ENCODE measurements around the gene USP2. TPM values are rescaled to one million over a fixed set of nuclear protein-coding genes. Genes with fewer than 3 reads are reported as not detected.
A peak's percentile ranks its signal among the peaks of the same experiment; 100 is the strongest.

The USP2 gene
- total and polyA plus RNA-seq, 2 of the 8 experiments (the other 6 are each of a cell fraction or from before 2014, with no cell fraction given): 2.2 to 6.9 TPM

DNA sequence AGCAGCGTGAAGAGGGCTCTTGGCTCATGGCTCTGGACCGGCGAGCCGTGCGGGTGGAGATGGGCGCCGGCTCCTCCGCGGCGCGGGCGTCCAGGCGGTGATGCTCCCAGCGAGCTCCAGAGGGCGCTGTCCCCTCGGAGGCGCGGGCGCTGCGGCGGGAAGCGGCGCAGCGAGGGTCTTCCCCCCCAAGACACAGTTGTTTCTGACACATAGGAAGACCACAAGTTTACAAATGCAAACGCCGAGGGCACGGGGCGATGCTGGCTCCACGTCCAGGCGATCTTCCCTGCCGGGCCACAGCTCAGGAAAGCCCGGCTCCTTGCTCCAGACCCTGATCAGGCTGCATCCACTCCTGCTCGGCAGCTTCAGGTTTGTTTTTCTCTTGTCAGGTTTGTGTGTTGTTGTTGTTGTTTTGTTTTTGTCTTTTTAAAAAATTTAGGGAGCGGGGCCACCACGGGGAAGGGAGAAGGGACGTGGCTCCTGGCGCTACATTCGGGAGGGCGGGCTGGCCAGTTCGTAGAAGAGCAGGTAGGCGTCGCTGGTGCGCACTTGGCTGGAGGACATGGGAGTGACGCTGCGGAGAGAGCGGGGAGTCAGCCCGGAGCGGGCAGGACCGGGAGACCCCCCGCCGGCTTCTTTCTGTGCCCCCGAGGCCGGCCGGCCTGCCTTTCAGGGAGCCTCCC lies 25.0 kb downstream of the USP2 start:
- H3K56ac ChIP-seq (replicated peaks; ENCODE audit: insufficient read length, low read depth, low read length): peak overlapping the region; percentile 13
- DNase-seq (ENCODE audit: low read depth in 1 of 2, low spot score in 2 of 2) (peak in 1 of 2 experiments; percentile 93), FAIRE-seq (no peak)
- peak overlapping the region; percentile 36 for H2BK120ac ChIP-seq (replicated peaks; ENCODE audit: low read depth, low read length)
- peak overlapping the region; percentile 26 to 80 (median 76); a peak in 7 of 8 replicates for H3K4me3 ChIP-seq (ENCODE audit: extremely low read depth in 1 of 4, insufficient read depth in 2 of 4, low read depth in 3 of 4, low read length in 4 of 4)
- H2BK12ac ChIP-seq (ENCODE audit: low read depth, low read length): peak overlapping the region; percentile 43; the same call in 1 of the 2 replicates
- H4K8ac ChIP-seq (ENCODE audit: extremely low read depth, insufficient read depth, low read length): no peak overlapping the region
- H3K4me2 ChIP-seq (ENCODE audit: insufficient read depth in 1 of 2, low read depth in 2 of 2, low read length in 2 of 2): peak overlapping the region; percentile 30 to 99
- 2% methylated on average over 38 of the region's 54 CpGs; no CpG with 5 or more reads in 1 of the 2 experiments for WGBS, 2 experiments (ENCODE audit: extremely low coverage in 1 of 2, insufficient coverage in 1 of 2, insufficient read length in 1 of 2, insufficient replicate concordance in 2 of 2, low coverage in 1 of 2, low lambda C conversion rate in 2 of 2, missing lambda C conversion rate in 1 of 2)
- no peak overlapping the region for H4K5ac ChIP-seq (ENCODE audit: insufficient read length, low read depth, low read length)
- H3K79me1 ChIP-seq (ENCODE audit: low read depth, low read length): no peaks in the 10 kb centered on the region; the same call in 1 of the 2 replicates
- peaks cover 0 to 6% (median 5%) of the 10 kb centered on the region in 4 experiments; a peak in 3 of 8 replicates for H3K36me3 ChIP-seq (ENCODE audit: control insufficient read depth in 2 of 4, insufficient read depth in 4 of 4, low read length in 3 of 4)
- H3K18ac ChIP-seq (ENCODE audit: extremely low read depth, low read length): peak overlapping the region; percentile 93
- ChIA-PET CTCF (ENCODE audit: partially characterized antibody) (interaction anchor here (0.6 to 10.9 kb wide), 44 partner anchors 8 to 1231 kb away, joined by 3 to 474 read pairs (median 4); partner anchors contain the start of genes C1QTNF5, MFRP, RNF26 and THY1), POLR2A (ENCODE audit: partially characterized antibody) (interaction anchor here (0.9 to 1.9 kb wide), 5 partner anchors 12 to 82 kb away, joined by 3 to 5 read pairs (median 3); no protein-coding TSS in a partner anchor)
- H3K14ac ChIP-seq (ENCODE audit: insufficient read length): no peak overlapping the region
- H3K4me1 ChIP-seq (replicated peaks in 1 of 4; ENCODE audit: control insufficient read depth in 3 of 4, insufficient read depth in 4 of 4, low read length in 3 of 4): peaks cover 6 to 9% (median 8%) of the 10 kb centered on the region in 4 experiments
- peak overlapping the region; percentile 91 for H2AFZ ChIP-seq (ENCODE audit: low read length)
- H3K23ac ChIP-seq (ENCODE audit: insufficient read length): no peak overlapping the region
- peaks cover 0 to 4% (median under 1%) of the 10 kb centered on the region in 4 experiments; a peak in 3 of 7 replicates for H3K27me3 ChIP-seq (replicated peaks in 1 of 4; ENCODE audit: control insufficient read depth in 3 of 4, extremely low read depth in 1 of 4, insufficient read depth in 3 of 4, low read length in 3 of 4)
- no peak overlapping the region for H2BK15ac ChIP-seq (ENCODE audit: low read length)
- H3K27ac ChIP-seq (ENCODE audit: low read depth, low read length): no peak overlapping the region
- H3K9me3 ChIP-seq (ENCODE audit: insufficient read depth in 2 of 2, low read depth in 1 of 2, low read length in 1 of 2): no peaks in the 10 kb centered on the region
- peak overlapping the region; percentile 71; the same call in 1 of the 2 replicates for H2BK5ac ChIP-seq (ENCODE audit: low read depth, low read length)
- no peak overlapping the region for H3K4ac ChIP-seq (replicated peaks; ENCODE audit: insufficient read length, low read depth, low read length)
- no peak overlapping the region for H2BK20ac ChIP-seq (ENCODE audit: low read length)
- no peaks in the 10 kb centered on the region for H3K79me2 ChIP-seq (ENCODE audit: control insufficient read depth in 1 of 2, insufficient read depth in 2 of 2, low read length in 2 of 2)
- peaks cover 2% of the 10 kb centered on the region for H3K23me2 ChIP-seq (ENCODE audit: low read depth, low read length)
- no peak overlapping the region for H2AK5ac ChIP-seq (ENCODE audit: low read depth, low read length)
- peak overlapping the region in 2 of 4 experiments; percentile 66 to 73; a peak in 4 of 7 replicates for H3K9ac ChIP-seq (replicated peaks in 1 of 4; ENCODE audit: extremely low read depth in 1 of 4, low read depth in 3 of 4, low read length in 3 of 4)
- H4K20me1 ChIP-seq (replicated peaks in 1 of 2; ENCODE audit: control insufficient read depth in 1 of 2, insufficient read depth in 2 of 2, low read length in 2 of 2): peaks cover 0 to 5% of the 10 kb centered on the region in 2 experiments
- H4K91ac ChIP-seq (replicated peaks; ENCODE audit: insufficient read length, low read length): peak overlapping the region; percentile 68
- peak; percentile 58 for TF ChIP-seq KDM4A (IDR thresholded peaks at IDR 0.05; ENCODE audit: low read depth, low read length, severe bottlenecking)
- TF ChIP-seq, protein P1, sequence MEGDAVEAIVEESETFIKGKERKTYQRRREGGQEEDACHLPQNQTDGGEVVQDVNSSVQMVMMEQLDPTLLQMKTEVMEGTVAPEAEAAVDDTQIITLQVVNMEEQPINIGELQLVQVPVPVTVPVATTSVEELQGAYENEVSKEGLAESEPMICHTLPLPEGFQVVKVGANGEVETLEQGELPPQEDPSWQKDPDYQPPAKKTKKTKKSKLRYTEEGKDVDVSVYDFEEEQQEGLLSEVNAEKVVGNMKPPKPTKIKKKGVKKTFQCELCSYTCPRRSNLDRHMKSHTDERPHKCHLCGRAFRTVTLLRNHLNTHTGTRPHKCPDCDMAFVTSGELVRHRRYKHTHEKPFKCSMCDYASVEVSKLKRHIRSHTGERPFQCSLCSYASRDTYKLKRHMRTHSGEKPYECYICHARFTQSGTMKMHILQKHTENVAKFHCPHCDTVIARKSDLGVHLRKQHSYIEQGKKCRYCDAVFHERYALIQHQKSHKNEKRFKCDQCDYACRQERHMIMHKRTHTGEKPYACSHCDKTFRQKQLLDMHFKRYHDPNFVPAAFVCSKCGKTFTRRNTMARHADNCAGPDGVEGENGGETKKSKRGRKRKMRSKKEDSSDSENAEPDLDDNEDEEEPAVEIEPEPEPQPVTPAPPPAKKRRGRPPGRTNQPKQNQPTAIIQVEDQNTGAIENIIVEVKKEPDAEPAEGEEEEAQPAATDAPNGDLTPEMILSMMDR (IDR thresholded peaks at IDR 0.05; ENCODE audit: control extremely low read depth in 1 of 3, insufficient read depth in 1 of 3, low read depth in 1 of 3, low read length in 3 of 3): peak; percentile 77 to 97 (median 93)
